Suppressor macrophage (primary cell): ENCODE results near the gene SLC24A2.
A peak's percentile ranks its signal among the peaks of the same experiment; 100 is the strongest.

Experiments
- DNase-seq, 4 experiments: peaks; one replicate each; pipeline ENCODE4 v3.0.0-alpha.2; 2020 to 2022

The SLC24A2 gene

GRCh38 chr9:19757745-19758144, 31.1 kb downstream of the SLC24A2 start:
- no peak for DNase-seq

- peak in 1 of 4 experiments; percentile 1 for DNase-seq
Observed at GRCh38 chr9:19754921-19755320, 33.9 kb downstream of the SLC24A2 start.

GRCh38 chr9:19748278-19749126, 40.3 kb downstream of the SLC24A2 start:
- peak in 2 of 4 experiments; percentile 2 to 9 for DNase-seq

DNA sequence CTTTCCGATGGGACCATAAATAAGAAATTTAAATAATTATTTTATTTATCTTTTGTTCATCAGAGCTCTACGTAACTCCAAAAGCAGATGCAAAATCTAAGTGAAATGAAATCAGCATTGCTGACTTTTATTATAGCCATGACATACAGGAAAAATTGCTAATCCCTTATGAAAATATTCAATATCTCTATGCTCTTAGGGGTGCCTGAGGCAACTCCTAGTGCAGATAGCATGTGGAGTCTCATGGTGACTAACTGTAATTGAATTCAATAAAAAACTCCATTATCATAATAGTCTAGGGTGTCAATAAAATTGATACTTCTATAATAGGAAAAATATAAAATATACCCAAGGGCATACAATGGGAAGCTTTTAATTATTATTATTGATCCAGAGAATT, 42.6 kb downstream of the SLC24A2 start:
- DNase-seq = no peak

DNA sequence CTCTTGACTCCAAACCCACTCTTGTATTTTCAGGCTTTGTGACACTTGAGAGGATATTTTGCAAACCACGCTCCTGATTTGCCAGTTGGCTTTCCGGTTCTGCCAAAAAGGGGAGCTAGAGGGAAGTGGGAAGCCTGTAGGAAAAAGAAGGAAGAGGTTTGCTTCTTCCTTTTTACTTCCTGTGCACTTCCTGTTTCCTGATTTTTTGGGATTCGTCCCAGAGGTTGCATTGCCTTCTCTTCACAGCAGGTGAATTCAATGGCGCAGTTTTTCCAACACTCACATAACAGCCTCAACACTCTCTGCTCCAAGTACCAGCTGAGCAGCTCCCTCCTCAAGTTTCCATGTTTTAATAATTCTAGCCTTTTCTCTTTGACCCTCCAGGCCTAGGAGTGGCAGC, 47.7 kb downstream of the SLC24A2 start:
- no peak for DNase-seq
